Endodermal cell (in vitro differentiated cells): ENCODE measurements around the gene UGP2. TPM values are rescaled to one million over a fixed set of nuclear protein-coding genes. Genes with fewer than 3 reads are reported as not detected.

Experiments used
- DNase-seq: peaks from one replicate; pipeline ENCODE4 v3.0.0-alpha.2; 2017
- H3K27ac ChIP-seq: 2 replicates; pipeline ENCODE4 v1.5.1; 2013; ENCODE audit warnings: mild to moderate bottlenecking, low read depth, low read length, moderate library complexity
- H3K27me3 ChIP-seq: 2 replicates; pipeline ENCODE4 v1.6.1; 2013; ENCODE audit warnings: mild to moderate bottlenecking, low read length, moderate library complexity; ENCODE audit not compliant: insufficient read depth, control insufficient read depth, poor library complexity, severe bottlenecking
- H3K36me3 ChIP-seq: 2 replicates; pipeline ENCODE4 v1.7.0; 2013; ENCODE audit warnings: mild to moderate bottlenecking, low read length, moderate library complexity; ENCODE audit not compliant: control insufficient read depth, insufficient read depth
- H3K4me1 ChIP-seq: one replicate; pipeline ENCODE4 v1.7.0; 2013; ENCODE audit warnings: low read length; ENCODE audit not compliant: control insufficient read depth, insufficient read depth
- H3K4me3 ChIP-seq: 2 replicates; pipeline ENCODE4 v1.5.1; 2013; ENCODE audit warnings: mild to moderate bottlenecking, low read length, moderate library complexity
- H3K9ac ChIP-seq: 2 replicates; pipeline ENCODE4 v1.6.1; 2013; ENCODE audit warnings: mild to moderate bottlenecking, low read length, moderate library complexity; ENCODE audit not compliant: poor library complexity, severe bottlenecking; ENCODE audit errors: extremely low read depth
- H3K9me3 ChIP-seq: 2 replicates; pipeline ENCODE4 v1.6.1; 2013; ENCODE audit warnings: mild to moderate bottlenecking, low read length, moderate library complexity; ENCODE audit not compliant: control insufficient read depth
- H3K27ac Mint-ChIP-seq: 2 replicates; pipeline ENCODE4 v1.8.0; 2020; ENCODE audit warnings: mixed read lengths
- H3K27me3 Mint-ChIP-seq: 2 replicates; pipeline ENCODE4 v1.8.0; 2021; ENCODE audit warnings: mild to moderate bottlenecking, mixed read lengths; ENCODE audit not compliant: insufficient read depth
- H3K36me3 Mint-ChIP-seq: 2 replicates; pipeline ENCODE4 v1.8.0; 2020; ENCODE audit warnings: low read depth, mixed read lengths
- H3K4me1 Mint-ChIP-seq: 2 replicates; pipeline ENCODE4 v1.8.0; 2020; ENCODE audit warnings: mixed read lengths
- H3K4me3 Mint-ChIP-seq: 2 replicates; pipeline ENCODE4 v1.8.0; 2020; ENCODE audit warnings: mild to moderate bottlenecking, moderate library complexity, mixed read lengths
- H3K9me3 Mint-ChIP-seq: 2 replicates; pipeline ENCODE4 v1.8.0; 2020; ENCODE audit warnings: mild to moderate bottlenecking, mixed read lengths
- WGBS, 2 experiments: methylation state at CpG; one replicate each; pipeline versions ENCODE4 v1.1.5 to v1.1.7; 2013; ENCODE audit warnings: missing lambda C conversion rate in 2 of 2, mixed read lengths in 1 of 2; ENCODE audit not compliant: insufficient coverage in 1 of 2, insufficient read length in 1 of 2; 5-methylcytosine and 5-hydroxymethylcytosine counted together
- total RNA-seq, 2 donors: library from RNA; stranded (reverse); fragmentation: NEBNext Ultra II Directional in 1 of 2; extraction: Animal tissue kit (Norgen Biotek cat#: 25700) in 1 of 2; gene quantifications; 2 replicates in 1 of 2; 3 replicates in 1 of 2; pipeline ENCODE4 v1.2.1, GENCODE V29; 2021
- TF ChIP-seq, protein P1 (sequence below): fragments of 200-600 bp; sonication (generic); conservative IDR thresholded peaks from 2 replicates; pipeline ENCODE4 v1.5.0; 2021; ENCODE audit warnings: antibody characterized with exemption, mild to moderate bottlenecking

UGP2 gene
- total RNA-seq, 2 donors from 2014 or later: 104 to 136 TPM

DNA sequence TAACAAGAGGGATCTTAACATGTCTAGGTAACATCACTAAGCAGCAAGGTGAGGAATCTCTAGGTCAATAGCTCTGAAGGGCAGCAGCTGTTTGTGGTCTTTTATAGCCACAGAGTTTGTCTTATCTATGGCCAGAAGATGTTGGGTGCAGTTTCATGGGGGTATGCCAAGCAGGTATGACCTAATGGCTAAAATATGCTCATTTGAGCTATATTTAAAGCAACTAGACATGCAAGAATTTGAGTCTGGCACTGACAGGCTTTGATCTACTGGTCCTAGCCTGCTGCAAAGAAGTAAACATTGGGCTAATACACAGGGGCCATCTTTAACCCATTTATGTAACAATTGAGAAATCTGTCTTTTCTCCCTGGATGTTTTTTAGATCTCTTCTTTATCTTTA is 13.9 kb upstream of the UGP2 start:
- H3K4me1 ChIP-seq: peaks cover 4% of the 10 kb centered on the region
- TF ChIP-seq, protein P1, sequence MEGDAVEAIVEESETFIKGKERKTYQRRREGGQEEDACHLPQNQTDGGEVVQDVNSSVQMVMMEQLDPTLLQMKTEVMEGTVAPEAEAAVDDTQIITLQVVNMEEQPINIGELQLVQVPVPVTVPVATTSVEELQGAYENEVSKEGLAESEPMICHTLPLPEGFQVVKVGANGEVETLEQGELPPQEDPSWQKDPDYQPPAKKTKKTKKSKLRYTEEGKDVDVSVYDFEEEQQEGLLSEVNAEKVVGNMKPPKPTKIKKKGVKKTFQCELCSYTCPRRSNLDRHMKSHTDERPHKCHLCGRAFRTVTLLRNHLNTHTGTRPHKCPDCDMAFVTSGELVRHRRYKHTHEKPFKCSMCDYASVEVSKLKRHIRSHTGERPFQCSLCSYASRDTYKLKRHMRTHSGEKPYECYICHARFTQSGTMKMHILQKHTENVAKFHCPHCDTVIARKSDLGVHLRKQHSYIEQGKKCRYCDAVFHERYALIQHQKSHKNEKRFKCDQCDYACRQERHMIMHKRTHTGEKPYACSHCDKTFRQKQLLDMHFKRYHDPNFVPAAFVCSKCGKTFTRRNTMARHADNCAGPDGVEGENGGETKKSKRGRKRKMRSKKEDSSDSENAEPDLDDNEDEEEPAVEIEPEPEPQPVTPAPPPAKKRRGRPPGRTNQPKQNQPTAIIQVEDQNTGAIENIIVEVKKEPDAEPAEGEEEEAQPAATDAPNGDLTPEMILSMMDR: no peak
- peaks cover 17% of the 10 kb centered on the region for H3K4me1 Mint-ChIP-seq
- H3K9me3 Mint-ChIP-seq: no peaks in the 10 kb centered on the region
- no peaks in the 10 kb centered on the region for H3K36me3 Mint-ChIP-seq
- no peaks in the 10 kb centered on the region for H3K27me3 ChIP-seq
- peak overlapping the region; percentile 16 for H3K27ac Mint-ChIP-seq
- DNase-seq: peak; percentile 61
- H3K4me3 Mint-ChIP-seq: no peak overlapping the region
- H3K27me3 Mint-ChIP-seq: no peaks in the 10 kb centered on the region
- peak overlapping the region; percentile 3 for H3K9ac ChIP-seq
- H3K9me3 ChIP-seq: no peaks in the 10 kb centered on the region
- no peak overlapping the region for H3K27ac ChIP-seq
- peak overlapping the region; percentile 59 for H3K4me3 ChIP-seq
- no peaks in the 10 kb centered on the region for H3K36me3 ChIP-seq

DNA sequence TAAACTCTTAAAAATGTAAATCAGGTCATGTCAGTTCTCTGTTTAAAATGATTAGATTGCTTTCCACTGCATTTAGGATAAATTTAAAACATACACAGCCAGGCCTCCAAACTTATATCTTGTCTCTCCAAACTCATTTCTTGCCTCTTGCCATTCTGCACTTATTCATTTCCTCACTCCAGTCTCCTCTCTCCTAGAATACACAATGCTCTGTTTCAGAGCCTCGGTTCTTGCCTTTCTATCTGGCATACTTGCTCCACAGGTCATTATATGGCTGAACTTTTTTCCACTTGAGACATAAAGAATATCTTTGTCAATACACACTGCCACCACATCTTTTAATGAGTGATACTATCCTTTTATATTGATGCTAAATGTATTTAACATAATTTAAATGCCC is 10.5 kb upstream of the UGP2 start:
- no peaks in the 10 kb centered on the region for H3K9me3 ChIP-seq
- H3K36me3 Mint-ChIP-seq: no peaks in the 10 kb centered on the region
- no peak for DNase-seq
- no peaks in the 10 kb centered on the region for H3K27me3 Mint-ChIP-seq
- no peaks in the 10 kb centered on the region for H3K36me3 ChIP-seq
- no peak overlapping the region for H3K27ac ChIP-seq
- H3K4me1 ChIP-seq: peaks cover 4% of the 10 kb centered on the region
- no peak overlapping the region for H3K27ac Mint-ChIP-seq
- peaks cover 17% of the 10 kb centered on the region for H3K4me1 Mint-ChIP-seq
- no peak overlapping the region for H3K4me3 ChIP-seq
- H3K4me3 Mint-ChIP-seq: no peak overlapping the region
- TF ChIP-seq, protein P1: no peak
- WGBS, 2 experiments: 91 to 92% methylated on average over 1 of the region's 1 CpG
- H3K9me3 Mint-ChIP-seq: no peaks in the 10 kb centered on the region
- H3K27me3 ChIP-seq: no peaks in the 10 kb centered on the region
- no peak overlapping the region for H3K9ac ChIP-seq

DNA sequence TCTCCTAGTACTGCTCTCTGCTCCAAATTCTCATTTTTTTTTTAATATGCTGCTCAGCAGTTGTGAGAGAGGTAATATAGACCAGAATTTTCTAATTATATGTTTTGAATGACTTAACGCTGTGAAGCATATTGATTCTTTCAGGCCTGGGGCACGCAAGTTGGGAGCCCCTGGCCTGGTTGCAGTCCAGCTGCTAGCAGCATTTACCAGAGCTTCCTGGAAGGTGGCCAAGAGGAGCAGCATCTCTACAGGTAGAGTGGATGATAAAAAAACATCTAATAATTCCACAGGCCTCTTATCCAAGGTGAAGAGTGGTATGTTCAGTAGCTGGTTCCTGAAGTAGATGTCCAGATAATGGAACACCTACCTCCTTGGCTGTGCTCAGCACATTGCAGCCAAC is 7.3 kb upstream of the UGP2 start:
- Mint-ChIP-seq H3K27ac (no peak overlapping the region), H3K4me1 (peaks cover 1% of the 10 kb centered on the region), H3K9me3 (no peaks in the 10 kb centered on the region), H3K36me3 (no peaks in the 10 kb centered on the region), H3K4me3 (no peak overlapping the region), H3K27me3 (no peaks in the 10 kb centered on the region)
- no peaks in the 10 kb centered on the region for H3K4me1 ChIP-seq
- no peak overlapping the region for H3K9ac ChIP-seq
- H3K4me3 ChIP-seq: no peak overlapping the region
- H3K27ac ChIP-seq: no peak overlapping the region
- H3K36me3 ChIP-seq: no peaks in the 10 kb centered on the region
- DNase-seq: no peak
- no peaks in the 10 kb centered on the region for H3K9me3 ChIP-seq
- 100% methylated on average over 1 to 2 of the region's 2 CpGs for WGBS, 2 experiments
- no peaks in the 10 kb centered on the region for H3K27me3 ChIP-seq
- TF ChIP-seq, protein P1: no peak
